ENCODE results near the gene PNPLA3.

The PNPLA3 gene

GRCh38 chr22:43925433-43926348 is 2.1 kb downstream of the PNPLA3 start:
- H3K36me3 ChIP-seq (ENCODE audit: insufficient read depth, low read length) = no peaks in the 10 kb centered on the region
- H2AFZ ChIP-seq (ENCODE audit: low read length) = no peak overlapping the region
- no peaks in the 10 kb centered on the region for H3K9me3 ChIP-seq (ENCODE audit: insufficient read depth, low read depth, low read length)
- no peaks in the 10 kb centered on the region for H4K20me1 ChIP-seq (ENCODE audit: insufficient read depth, low read length, poor library complexity, severe bottlenecking)
- H3K4me3 ChIP-seq (ENCODE audit: low read length, poor library complexity, severe bottlenecking) = no peak overlapping the region
- no peak for TF ChIP-seq EZH2phosphoT487 (IDR thresholded peaks at IDR 0.05; ENCODE audit: borderline replicate concordance)
- TF ChIP-seq, protein P1, sequence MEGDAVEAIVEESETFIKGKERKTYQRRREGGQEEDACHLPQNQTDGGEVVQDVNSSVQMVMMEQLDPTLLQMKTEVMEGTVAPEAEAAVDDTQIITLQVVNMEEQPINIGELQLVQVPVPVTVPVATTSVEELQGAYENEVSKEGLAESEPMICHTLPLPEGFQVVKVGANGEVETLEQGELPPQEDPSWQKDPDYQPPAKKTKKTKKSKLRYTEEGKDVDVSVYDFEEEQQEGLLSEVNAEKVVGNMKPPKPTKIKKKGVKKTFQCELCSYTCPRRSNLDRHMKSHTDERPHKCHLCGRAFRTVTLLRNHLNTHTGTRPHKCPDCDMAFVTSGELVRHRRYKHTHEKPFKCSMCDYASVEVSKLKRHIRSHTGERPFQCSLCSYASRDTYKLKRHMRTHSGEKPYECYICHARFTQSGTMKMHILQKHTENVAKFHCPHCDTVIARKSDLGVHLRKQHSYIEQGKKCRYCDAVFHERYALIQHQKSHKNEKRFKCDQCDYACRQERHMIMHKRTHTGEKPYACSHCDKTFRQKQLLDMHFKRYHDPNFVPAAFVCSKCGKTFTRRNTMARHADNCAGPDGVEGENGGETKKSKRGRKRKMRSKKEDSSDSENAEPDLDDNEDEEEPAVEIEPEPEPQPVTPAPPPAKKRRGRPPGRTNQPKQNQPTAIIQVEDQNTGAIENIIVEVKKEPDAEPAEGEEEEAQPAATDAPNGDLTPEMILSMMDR (conservative IDR thresholded peaks at IDR 0.05; ENCODE audit: low read length) = no peak
- H3K4me1 ChIP-seq (ENCODE audit: insufficient read depth, low read length, poor library complexity, severe bottlenecking) = no peaks in the 10 kb centered on the region
- no peaks in the 10 kb centered on the region for H3K79me2 ChIP-seq (ENCODE audit: insufficient read depth, low read length)
- no peak overlapping the region for H3K9ac ChIP-seq (ENCODE audit: low read depth, low read length, poor library complexity, severe bottlenecking)
- no peaks in the 10 kb centered on the region for H3F3A ChIP-seq (ENCODE audit: low read depth)
- H3K27me3 ChIP-seq (ENCODE audit: insufficient read depth, low read length, poor library complexity, severe bottlenecking) = no peaks in the 10 kb centered on the region
- H3K4me2 ChIP-seq (ENCODE audit: low read depth, low read length, poor library complexity, severe bottlenecking) = no peak overlapping the region
- no peaks in the 10 kb centered on the region for H3K9me2 ChIP-seq (replicated peaks; ENCODE audit: low read depth, low read length)

- Histone ChIP-seq H3K9me3 (ENCODE audit: insufficient read depth, low read depth, low read length) (no peaks in the 10 kb centered on the region), H4K20me1 (ENCODE audit: insufficient read depth, low read length, poor library complexity, severe bottlenecking) (no peaks in the 10 kb centered on the region), H3K4me1 (ENCODE audit: insufficient read depth, low read length, poor library complexity, severe bottlenecking) (no peaks in the 10 kb centered on the region), H3K79me2 (ENCODE audit: insufficient read depth, low read length) (no peaks in the 10 kb centered on the region), H3K4me3 (ENCODE audit: low read length, poor library complexity, severe bottlenecking) (no peak overlapping the region), H3K27me3 (ENCODE audit: insufficient read depth, low read length, poor library complexity, severe bottlenecking) (no peaks in the 10 kb centered on the region), H2AFZ (ENCODE audit: low read length) (no peak overlapping the region), H3K4me2 (ENCODE audit: low read depth, low read length, poor library complexity, severe bottlenecking) (no peak overlapping the region), H3K9me2 (replicated peaks; ENCODE audit: low read depth, low read length) (no peaks in the 10 kb centered on the region), H3F3A (ENCODE audit: low read depth) (no peaks in the 10 kb centered on the region), H3K9ac (ENCODE audit: low read depth, low read length, poor library complexity, severe bottlenecking) (no peak overlapping the region), H3K36me3 (ENCODE audit: insufficient read depth, low read length) (no peaks in the 10 kb centered on the region)
- no peak for TF ChIP-seq EZH2phosphoT487 (IDR thresholded peaks at IDR 0.05; ENCODE audit: borderline replicate concordance)
- TF ChIP-seq, protein P1 (conservative IDR thresholded peaks at IDR 0.05; ENCODE audit: low read length) = no peak
Observed at GRCh38 chr22:43926349-43926710, 2.7 kb downstream of the PNPLA3 start.

- Histone ChIP-seq H3K36me3 (ENCODE audit: insufficient read depth, low read length) (no peaks in the 10 kb centered on the region), H3K4me1 (ENCODE audit: insufficient read depth, low read length, poor library complexity, severe bottlenecking) (no peaks in the 10 kb centered on the region), H3K4me2 (ENCODE audit: low read depth, low read length, poor library complexity, severe bottlenecking) (no peak overlapping the region), H3K9me2 (replicated peaks; ENCODE audit: low read depth, low read length) (no peaks in the 10 kb centered on the region), H3K27me3 (ENCODE audit: insufficient read depth, low read length, poor library complexity, severe bottlenecking) (no peaks in the 10 kb centered on the region), H3K9me3 (ENCODE audit: insufficient read depth, low read depth, low read length) (no peaks in the 10 kb centered on the region), H3K9ac (ENCODE audit: low read depth, low read length, poor library complexity, severe bottlenecking) (no peak overlapping the region), H2AFZ (ENCODE audit: low read length) (no peak overlapping the region), H3K79me2 (ENCODE audit: insufficient read depth, low read length) (no peaks in the 10 kb centered on the region), H3K4me3 (ENCODE audit: low read length, poor library complexity, severe bottlenecking) (no peak overlapping the region), H3F3A (ENCODE audit: low read depth) (no peaks in the 10 kb centered on the region), H4K20me1 (ENCODE audit: insufficient read depth, low read length, poor library complexity, severe bottlenecking) (no peaks in the 10 kb centered on the region)
- TF ChIP-seq EZH2phosphoT487 (IDR thresholded peaks at IDR 0.05; ENCODE audit: borderline replicate concordance) = no peak
- TF ChIP-seq, protein P1 (conservative IDR thresholded peaks at IDR 0.05; ENCODE audit: low read length) = no peak
Observed at GRCh38 chr22:43928468-43928867, 4.9 kb downstream of the PNPLA3 start.

Measured in Loucy (cell line).